Uterus (tissue), 2 donors: ENCODE measurements around the gene HSPG2.

Source experiments
- POLR2A ChIP-seq, 2 donors: fragments of 450-650 bp; IDR thresholded peaks; one replicate each; pipeline ENCODE4 v1.6.1; 2016; ENCODE audit warnings: antibody characterized with exemption in 2 of 2, mild to moderate bottlenecking in 1 of 2, moderate library complexity in 1 of 2
- TF ChIP-seq, protein P1 (sequence below), 4 experiments: fragments of 200-600 bp in 2 of 4; fragments of 450-650 bp in 2 of 4; sonication (generic) in 2 of 4; IDR thresholded peaks; one replicate each; pipeline ENCODE4 v1.5.1; 2016 to 2019; ENCODE audit warnings: antibody characterized with exemption in 4 of 4, mild to moderate bottlenecking in 2 of 4, moderate library complexity in 1 of 4

DNA sequence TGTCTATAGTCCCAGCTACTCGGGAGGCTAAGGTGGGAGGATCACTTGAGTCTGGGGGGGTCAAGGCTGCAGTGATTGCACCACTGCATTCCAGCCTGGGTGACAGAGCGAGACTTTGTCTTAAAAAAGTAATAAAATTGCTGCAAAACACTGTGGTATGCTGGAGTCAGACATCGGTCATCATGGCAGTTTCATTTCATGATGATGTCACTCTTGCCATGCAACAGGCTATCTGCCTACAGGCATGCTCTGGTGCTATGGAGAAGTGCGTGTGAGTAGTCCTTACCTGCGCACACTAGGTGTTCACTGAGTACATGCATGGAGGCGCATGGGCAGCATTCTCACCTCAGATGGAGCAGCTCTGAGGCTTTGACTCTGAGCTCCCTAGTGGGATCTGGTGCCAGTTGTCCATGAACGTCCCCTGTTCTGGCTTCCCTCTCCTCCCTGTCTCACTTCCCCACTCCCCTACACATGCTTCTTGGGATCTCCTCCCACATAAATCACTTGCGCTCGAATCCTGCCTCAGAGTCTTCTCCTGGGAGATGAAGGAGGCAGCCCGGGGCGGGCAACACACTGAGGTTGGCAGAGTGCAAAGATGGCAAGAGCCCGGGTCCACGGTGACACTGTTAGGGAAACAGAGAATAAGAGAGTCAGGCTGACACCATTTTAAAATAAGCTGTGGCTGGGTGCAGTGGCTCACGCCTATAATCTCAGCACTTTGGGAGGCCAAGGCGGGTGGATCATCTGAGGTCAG is 29.3 kb upstream of the HSPG2 start:
- TF ChIP-seq, protein P1, sequence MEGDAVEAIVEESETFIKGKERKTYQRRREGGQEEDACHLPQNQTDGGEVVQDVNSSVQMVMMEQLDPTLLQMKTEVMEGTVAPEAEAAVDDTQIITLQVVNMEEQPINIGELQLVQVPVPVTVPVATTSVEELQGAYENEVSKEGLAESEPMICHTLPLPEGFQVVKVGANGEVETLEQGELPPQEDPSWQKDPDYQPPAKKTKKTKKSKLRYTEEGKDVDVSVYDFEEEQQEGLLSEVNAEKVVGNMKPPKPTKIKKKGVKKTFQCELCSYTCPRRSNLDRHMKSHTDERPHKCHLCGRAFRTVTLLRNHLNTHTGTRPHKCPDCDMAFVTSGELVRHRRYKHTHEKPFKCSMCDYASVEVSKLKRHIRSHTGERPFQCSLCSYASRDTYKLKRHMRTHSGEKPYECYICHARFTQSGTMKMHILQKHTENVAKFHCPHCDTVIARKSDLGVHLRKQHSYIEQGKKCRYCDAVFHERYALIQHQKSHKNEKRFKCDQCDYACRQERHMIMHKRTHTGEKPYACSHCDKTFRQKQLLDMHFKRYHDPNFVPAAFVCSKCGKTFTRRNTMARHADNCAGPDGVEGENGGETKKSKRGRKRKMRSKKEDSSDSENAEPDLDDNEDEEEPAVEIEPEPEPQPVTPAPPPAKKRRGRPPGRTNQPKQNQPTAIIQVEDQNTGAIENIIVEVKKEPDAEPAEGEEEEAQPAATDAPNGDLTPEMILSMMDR (IDR thresholded peaks at IDR 0.05), result no peak
- no peak for TF ChIP-seq POLR2A (IDR thresholded peaks at IDR 0.05)
